Adrenal gland (tissue), 5 donors: ENCODE measurements around the gene LIPM.

Experiments used
- POLR2A ChIP-seq, 2 donors: fragments of 450-650 bp; IDR thresholded peaks; one replicate each; pipeline ENCODE4 v1.6.1; 2017; ENCODE audit warnings: antibody characterized with exemption in 2 of 2, mild to moderate bottlenecking in 2 of 2, moderate library complexity in 1 of 2
- TF ChIP-seq, protein P1 (sequence below), 6 experiments: fragments of 450-650 bp in 4 of 6; fragments of 200-600 bp in 2 of 6; sonication (generic) in 1 of 6; IDR thresholded peaks; 1 replicate in 5 of 6; 2 replicates in 1 of 6; pipeline versions ENCODE4 v1.5.1 to v1.8.0; 2016 to 2021; ENCODE audit warnings: antibody characterized with exemption in 6 of 6, mild to moderate bottlenecking in 2 of 6, moderate library complexity in 1 of 6
- donor health status: DM: no; HTN: no; CAD: no.

DNA sequence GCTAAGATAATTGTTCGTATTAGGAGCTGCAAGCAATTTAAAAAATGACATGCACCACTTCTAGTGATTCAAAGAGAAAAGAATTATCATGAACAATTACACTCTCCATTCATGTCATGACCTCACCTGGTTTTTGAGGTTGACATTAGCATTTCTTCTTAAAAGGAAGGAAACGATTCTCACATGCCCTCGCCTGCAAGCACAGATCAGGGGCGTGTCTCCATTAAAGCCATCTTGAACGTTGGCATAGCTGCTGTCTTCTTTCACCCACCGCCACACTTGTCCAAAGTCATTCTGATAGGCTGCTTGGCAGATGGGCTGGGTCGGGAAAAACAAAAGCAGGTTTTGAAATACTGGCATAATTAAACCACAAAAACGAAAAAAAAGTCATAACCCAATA, 29.2 kb downstream of the LIPM start:
- TF ChIP-seq, protein P1, sequence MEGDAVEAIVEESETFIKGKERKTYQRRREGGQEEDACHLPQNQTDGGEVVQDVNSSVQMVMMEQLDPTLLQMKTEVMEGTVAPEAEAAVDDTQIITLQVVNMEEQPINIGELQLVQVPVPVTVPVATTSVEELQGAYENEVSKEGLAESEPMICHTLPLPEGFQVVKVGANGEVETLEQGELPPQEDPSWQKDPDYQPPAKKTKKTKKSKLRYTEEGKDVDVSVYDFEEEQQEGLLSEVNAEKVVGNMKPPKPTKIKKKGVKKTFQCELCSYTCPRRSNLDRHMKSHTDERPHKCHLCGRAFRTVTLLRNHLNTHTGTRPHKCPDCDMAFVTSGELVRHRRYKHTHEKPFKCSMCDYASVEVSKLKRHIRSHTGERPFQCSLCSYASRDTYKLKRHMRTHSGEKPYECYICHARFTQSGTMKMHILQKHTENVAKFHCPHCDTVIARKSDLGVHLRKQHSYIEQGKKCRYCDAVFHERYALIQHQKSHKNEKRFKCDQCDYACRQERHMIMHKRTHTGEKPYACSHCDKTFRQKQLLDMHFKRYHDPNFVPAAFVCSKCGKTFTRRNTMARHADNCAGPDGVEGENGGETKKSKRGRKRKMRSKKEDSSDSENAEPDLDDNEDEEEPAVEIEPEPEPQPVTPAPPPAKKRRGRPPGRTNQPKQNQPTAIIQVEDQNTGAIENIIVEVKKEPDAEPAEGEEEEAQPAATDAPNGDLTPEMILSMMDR (IDR thresholded peaks at IDR 0.05), result no peak
- no peak for TF ChIP-seq POLR2A (IDR thresholded peaks at IDR 0.05)
